ENCODE measurements around the gene ZNF132.
"Not testable (repeated sequence)": the region's sequence is repeated elsewhere in the genome, so short reads cannot be mapped to it uniquely, and the experiment has no call there.

ZNF132 gene

DNA sequence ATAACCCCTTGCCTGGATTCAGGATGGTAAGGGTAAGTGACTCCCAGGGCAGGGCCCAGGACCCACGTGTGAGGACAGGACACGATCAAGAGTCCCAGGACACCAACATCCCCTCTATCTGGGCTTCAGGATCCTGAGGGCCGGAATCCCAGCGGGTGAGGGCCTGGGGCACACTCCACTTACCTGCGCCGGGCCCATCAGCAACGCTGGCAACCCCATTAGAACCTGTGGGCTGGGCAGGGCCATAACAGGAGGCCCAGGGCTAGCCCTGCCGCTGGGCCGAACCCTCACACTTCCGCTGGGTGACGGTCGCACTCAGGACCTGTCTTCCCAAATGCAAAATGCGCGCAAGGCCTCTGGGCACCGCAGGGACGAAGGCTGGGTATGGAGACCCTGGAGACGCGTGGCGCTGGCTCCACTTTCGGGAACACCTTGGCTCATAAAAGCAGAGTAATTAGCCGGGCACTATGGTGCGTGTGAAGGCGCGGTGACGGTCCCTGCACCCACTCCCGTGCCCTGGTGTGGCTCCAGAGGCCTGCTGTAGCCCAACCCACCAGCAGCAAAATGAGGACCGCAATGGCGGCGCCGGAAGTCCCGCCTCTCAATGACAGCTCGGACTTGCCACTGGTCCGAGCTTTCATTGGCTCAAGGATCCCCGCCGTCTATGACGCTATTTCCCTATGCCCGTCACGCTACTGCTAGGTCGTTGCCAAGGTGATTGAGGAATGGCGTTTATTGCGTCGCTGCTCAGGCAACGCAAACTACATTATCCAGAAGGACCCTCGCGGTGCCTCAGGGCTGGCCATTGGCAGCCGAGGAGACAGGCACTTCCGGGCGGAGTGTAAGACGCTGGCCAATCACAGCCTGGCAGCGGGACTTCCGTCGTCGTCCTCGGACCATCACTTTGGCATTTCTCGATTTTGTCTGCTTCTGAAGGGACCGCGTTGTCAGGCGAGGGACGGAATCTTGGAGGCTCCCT is at the start of gene ZNF132:
Gene ZNF132, minus strand, starts transcription at position 578 of the 979 bp plus-strand sequence. Its CDS starts 332 bp downstream, at position 246.
- peak; percentile 92 to 93 for DNase-seq

DNA sequence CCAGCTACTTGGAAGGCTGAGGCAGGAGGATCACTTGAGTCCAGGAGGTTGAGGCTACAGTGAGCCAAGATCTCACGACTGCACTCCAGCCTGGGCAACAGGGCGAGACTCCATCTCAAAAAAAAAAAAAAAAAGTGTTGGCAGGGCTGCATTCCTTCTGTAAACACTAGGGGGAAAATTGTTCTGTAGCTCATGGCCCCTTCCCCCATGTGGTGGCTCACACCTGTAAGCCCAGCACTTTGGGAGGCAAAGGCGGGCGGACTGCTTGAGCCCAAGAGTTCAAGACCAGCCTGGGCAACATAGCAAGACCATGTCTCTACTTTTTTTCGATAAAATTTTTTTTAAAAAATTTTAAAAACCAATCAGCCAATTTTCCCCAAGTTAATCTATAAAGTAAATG is 44.4 kb upstream of the ZNF132 start:
- not testable (repeated sequence) for DNase-seq

DNA sequence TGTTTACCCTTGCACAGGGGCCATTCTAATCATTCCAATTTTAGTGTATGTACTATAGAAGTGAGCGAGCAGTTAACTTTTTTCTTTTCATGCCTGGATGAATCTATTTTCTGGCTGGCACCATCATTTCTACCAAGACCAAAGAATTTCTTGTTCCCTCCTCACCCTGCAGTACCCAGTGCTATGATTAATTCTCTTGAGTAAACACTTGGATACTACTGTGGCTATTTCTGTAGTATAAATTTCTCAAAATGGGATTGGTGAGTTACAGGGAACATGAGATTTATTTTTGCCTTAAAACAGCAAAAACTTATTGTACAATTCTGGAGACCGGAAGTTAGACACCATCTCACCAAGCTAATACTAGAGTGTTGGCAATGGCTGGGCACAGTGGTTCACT is 43.8 kb upstream of the ZNF132 start:
- no peak for DNase-seq

DNA sequence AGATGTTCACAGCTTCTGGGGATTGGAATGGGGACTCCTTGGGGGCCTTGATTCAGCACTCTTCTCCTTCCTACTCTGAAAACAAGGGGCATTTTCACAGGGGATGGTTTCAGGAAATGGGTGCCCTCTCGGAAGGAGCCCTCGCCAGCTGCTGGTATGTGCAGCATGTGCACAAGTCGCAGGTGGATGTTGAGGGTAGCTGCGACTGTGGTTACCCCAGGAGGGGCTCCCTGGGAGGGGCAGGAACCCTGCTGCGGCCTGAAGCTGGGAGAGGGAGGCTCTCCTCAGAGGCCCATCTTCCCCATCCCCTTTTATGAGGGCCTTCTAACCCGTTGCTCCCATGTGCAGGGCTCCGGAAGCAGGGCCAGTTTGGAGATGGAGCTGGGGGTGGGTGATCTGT is 42.4 kb upstream of the ZNF132 start:
- no peak for DNase-seq

DNA sequence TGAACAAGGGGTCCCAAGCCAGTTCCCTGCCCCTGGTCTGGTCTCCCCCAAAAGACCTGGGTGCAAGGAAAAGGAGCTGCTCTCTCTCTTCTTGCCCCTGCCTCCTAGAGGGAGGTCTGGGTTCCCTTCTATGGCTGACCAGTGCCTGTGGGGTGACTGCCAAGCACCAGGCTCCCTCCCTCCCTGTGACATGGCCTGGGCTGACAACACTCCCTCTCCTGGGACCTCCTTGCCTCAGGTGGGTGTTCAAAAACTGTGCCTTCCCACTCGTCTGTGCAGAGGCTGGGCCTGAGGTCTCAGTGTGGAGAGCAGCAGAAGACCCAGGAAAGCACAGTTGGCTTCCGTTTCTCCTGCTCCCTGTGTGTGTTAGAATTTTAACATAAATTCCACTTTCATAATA is 40.9 kb upstream of the ZNF132 start:
- no peak for DNase-seq

- DNase-seq: no peak
These were observed 40.5 kb upstream of the ZNF132 start for GRCh38 chr19:58480481-58480830.

- DNase-seq: no peak
These were observed 40.0 kb upstream of the ZNF132 start for GRCh38 chr19:58479736-58480480.

- DNase-seq: no peak
These were observed 39.4 kb upstream of the ZNF132 start for GRCh38 chr19:58479303-58479702.

DNA sequence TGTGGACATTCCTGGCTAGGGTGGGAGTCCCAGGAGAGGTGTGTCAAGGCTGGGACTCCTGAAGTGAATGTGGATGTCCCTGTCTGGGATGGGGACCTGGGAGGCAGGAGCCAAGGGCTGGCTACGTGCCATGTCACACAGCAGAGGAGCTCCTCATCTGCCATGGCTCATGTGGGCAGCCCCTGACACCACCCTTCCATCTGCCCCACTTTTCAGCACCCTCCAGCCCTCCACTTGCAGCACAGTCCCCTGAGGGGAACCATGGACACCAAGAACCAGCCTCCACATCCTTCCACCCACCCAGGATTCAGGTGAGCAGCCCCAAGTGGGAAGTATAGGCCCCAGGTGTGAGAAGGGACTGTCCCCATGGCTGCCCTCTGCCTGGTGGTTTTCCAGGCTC is 37.9 kb upstream of the ZNF132 start:
- DNase-seq: no peak

DNA sequence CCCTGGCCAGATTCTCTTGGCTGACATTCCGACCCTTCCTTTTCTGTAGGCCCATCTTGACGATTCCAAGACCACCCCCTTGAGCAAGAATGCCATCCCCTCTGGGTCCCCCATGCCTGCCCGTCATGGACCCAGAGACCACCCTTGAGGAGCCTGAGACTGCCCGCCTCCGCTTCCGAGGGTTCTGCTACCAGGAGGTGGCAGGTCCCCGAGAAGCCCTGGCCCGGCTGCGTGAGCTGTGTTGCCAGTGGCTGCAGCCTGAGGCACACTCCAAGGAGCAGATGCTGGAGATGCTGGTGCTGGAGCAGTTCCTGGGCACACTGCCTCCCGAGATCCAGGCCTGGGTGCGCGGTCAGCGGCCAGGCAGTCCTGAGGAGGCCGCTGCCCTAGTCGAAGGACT is 37.2 kb upstream of the ZNF132 start:
- no peak for DNase-seq

DNA sequence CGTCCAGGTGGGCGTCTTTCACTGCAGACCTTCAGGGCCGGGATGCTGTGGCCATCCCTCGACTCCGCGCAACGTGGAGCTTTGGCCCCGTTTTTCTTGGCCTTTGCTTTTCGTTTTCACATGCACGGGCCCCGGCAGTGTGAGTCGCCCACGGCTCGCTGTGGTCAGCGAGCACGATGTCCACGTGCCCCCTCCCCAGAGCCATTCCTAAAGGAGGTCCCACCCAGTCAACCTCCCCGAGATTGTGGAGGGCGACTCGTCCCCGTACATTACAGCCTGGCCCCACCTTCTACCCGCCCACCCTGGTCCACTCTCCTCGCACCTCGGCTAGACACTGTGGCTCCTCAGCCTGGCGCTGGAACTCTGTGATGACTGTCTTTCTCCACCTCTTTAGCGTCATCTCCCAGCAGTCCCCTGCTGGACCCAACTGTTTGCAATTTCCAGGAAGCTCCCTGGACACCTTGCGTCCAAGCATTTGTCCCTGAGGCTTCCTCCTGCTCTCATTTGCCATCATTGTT is 36.6 kb upstream of the ZNF132 start:
- no peak for DNase-seq

GRCh38 chr19:58475714-58476497 is 36.0 kb upstream of the ZNF132 start, which contains the start of gene ZNF446:
ZNF446 (plus strand) TSS chr19:58476352; CDS start chr19:58477219, 867 bp downstream.
- DNase-seq: peak; percentile 92 to 93

GRCh38 chr19:58474997-58475713 is 35.2 kb upstream of the ZNF132 start:
- no peak for DNase-seq

DNA sequence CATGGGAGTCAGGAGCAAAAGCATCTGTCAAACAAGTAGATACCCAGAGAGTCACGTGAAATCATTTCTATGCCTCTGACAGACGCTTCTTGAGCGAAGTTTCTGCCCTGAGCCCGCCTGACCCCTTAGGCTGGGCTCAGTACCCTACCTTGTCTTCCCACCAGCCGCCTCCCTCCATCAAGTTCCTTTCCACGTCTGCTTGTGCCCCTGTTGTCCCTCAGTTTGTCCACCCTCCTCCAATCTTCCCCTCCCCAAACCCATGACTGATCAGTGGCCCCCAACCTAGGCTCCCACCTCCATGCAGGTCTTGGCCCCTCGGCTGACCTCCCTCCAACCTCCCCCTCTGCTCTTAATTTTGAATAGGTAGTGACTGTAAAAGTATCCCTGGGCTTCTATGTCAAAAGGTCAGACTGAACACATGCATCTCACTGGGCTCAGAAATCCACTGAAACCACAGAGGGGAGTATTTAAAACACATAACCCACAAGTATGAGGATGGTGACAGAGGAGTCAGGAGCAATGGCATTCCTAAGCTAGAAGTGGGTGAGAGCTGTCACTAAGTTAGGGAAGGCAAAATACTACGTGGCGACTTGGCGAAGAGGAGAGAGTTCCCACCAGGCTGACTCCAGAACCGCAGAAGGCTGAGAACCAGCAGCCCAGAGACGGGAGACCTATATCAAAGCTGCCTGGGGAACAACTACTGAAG is 34.5 kb upstream of the ZNF132 start:
- no peak for DNase-seq

GRCh38 chr19:58473775-58474174 is 33.8 kb upstream of the ZNF132 start:
- DNase-seq: no peak

GRCh38 chr19:58471736-58472135 is 31.8 kb upstream of the ZNF132 start:
- DNase-seq: no peak

- not testable (repeated sequence) for DNase-seq
These were observed 31.0 kb upstream of the ZNF132 start for GRCh38 chr19:58470837-58471543.

DNA sequence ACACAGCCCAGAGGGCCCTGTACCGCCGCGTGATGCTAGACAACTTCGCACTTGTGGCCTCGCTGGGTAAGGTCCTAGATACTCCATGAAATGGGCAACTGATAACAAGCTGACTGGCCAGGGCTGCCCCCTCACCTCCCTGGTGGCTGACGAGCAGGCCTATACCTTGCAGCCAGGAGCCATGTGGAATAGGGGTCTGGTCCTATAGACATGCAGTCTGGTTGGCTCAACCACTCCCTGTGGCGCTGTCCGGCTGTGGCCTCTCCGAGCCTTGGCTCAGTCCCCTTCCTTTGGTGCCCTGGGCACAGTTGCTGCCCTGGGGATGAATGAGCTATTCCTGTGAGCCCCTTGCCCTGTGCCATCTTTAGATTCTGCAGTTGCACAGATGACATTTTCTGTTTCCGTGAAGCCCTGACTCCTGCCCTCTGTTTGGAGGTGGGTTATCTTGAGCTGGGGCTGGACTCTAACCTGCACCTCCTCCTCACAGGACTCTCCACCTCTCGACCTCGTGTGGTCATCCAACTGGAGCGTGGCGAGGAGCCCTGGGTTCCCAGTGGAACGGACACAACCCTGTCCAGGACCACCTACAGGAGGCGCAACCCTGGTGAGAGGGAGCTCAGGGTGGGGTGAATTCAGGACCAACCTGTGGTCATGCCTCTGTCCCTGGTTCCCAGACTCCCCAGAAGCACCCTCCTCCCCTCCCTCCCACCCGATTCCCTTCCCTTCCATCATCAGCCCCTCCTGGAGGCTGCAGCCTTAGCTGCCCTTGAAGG is 29.5 kb upstream of the ZNF132 start:
- no peak for DNase-seq

DNA sequence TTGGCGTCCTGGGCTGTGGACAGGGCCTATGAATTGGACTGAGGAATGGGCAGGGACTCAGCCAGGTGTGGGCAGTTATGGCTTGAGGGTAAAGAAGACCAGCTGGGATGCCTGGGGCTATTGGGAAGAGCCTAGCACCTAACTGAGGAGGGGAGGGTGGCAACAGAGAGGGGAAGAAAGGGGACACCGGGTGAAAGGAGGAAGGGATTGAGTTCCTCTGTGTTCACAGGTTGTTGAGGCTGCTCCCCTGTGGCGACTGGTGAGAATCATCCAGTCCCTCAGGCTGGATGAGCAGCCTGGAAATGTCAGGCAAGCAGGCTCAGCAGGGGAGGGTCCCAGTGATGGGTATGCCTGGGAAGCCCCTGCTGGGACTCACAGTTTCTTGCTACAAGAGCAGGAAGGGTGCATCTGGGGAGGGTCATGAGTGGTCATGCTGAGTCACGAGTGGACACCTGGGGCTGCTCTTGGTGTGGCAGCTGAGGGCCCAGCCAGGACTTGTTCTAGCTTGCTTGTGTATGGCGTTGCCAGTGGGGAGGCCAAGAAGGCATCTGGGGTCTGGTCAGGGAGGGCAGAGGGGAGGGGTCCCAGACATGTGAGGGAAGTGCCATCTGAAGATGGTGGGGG is 28.4 kb upstream of the ZNF132 start:
- DNase-seq: no peak
